NT2/D1 (cell line): ENCODE results near the gene ZCCHC8.

Experiments used
- SUZ12 ChIP-seq: IDR thresholded peaks from 2 replicates; pipeline ENCODE4 v1.6.1; 2011; ENCODE audit not compliant: insufficient read length, insufficient read depth; ENCODE audit errors: extremely low read depth
- ZNF274 ChIP-seq: IDR thresholded peaks from 2 replicates; pipeline ENCODE4 v1.6.1; 2011; ENCODE audit warnings: mild to moderate bottlenecking, low read depth, low read length

DNA sequence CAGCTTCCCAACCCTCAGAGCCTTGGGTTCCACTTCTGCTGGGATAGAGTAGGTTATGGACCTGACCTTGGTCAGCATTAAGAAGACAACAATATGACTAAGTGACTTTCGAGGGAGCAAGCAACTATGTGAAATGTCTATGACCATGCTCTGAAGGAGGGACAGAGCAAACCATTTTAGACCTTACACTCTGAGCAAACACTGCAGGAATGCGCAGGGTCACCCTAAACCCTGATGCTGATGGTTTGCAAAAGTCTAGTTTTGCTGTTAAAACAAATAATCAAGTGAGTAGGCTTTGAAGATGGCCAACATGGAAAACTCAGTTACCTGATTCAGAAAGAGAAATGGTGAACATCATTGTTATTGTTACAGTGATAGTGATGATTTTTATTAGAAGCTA is 8.7 kb downstream of the ZCCHC8 start:
- TF ChIP-seq SUZ12, result no peak
- no peak for TF ChIP-seq ZNF274
